Activated CD4-positive, alpha-beta T cell treated with anti-CD3 and anti-CD28 coated beads, Interleukin-2, amount 50 U/mL, for 48 hours (primary cell): ENCODE results near the gene TTLL11.

ENCODE experiments used
- DNase-seq, 2 experiments: peaks; one replicate each; pipeline ENCODE4 v3.0.0-alpha.2; 2020

The TTLL11 gene

DNA sequence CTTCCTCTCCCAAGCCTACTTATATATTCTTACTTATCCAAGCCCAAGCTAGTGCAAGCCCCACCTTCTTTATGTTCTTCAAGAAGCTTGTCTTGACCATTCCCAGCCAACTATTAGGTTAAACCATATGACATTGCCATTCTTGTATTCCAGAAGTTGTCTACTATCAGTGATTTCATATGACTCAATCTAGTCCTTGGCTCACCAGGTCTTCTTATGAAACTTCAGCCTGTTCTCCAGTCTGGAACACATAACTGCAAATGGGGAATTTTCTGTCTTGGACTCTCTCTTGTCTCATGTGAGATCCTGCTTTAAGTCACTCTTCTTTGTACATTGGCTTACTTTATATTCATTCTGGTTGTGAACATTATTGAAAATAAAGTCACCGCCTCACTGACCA, 130.7 kb downstream of the TTLL11 start:
- no peak for DNase-seq

DNA sequence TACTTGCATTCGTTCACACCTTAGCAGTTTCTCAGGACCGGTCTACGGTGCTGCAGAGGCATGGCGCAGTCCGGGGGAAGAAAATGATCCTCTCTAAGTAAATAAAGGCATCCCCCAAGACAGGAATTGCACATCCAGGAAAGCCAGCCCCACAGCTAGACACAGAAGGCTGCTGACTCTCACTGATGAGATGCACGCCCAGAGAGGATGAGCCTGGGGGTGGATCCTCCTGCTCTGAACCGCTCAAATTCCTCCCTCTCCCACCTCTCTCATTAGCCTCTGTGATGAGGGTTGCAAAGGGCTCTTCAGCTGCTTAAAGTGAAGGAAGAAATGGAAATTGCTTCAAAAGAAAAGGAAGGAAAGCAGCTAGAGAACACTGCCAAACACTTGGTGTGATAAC, 132.4 kb downstream of the TTLL11 start:
- DNase-seq: no peak

DNA sequence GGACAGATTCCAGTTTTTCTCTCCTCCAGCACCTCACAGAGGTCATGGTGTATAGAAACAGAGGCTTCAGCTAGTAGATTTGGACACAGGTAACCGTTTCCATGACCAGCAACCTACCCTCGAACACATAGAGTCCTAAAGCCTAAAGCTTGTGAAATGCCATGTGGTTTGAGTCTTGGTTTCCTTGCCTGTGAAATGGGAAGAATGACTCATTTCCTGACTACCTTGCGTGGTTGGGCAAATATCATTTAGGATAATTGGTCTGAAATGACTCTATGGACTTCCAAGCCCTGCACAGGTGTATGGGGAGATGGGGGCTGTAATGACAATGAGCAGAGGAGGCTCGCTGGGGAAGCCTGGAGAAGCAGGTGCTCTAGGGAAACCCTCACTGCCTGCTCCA, 134.6 kb downstream of the TTLL11 start:
- no peak for DNase-seq

DNA sequence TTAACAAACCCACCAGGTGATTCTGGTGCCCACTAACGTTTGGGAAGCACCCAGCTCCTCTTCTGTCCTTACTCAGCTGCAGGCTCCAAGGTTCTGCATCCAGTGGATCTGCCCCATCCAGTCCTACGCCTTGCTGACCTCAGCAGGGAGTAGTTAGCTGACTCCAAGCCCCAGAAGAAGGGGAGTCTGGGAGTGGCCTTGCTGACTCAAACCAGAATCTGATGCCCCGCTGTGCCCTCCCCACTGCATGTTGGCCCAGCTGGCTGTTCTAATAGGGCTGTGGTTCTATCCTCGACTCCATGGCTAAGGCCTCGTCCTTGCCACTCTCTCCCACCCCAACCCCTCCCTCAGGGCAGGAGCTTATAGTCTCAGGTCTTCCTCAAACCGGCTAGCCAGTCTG, 136.3 kb downstream of the TTLL11 start:
- DNase-seq: no peak

DNA sequence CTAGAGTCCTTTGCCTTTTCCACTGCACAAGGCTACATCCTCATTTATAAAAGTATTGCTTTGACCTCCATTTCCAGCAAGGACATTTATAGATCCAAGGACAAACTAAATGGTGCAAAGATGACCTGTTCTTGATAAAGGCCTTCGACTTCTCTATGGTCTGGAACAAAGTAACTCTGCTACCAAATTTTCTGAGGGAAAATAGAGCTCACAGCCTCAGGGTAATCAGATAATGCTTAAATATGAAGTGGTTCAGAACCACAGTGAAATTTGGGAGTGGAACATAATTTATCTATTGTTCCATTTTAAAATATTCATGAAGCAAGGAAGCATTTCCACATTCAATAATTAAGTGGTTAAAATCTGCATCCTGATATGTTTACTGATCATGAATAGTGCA, 137.5 kb downstream of the TTLL11 start:
- DNase-seq: no peak

DNA sequence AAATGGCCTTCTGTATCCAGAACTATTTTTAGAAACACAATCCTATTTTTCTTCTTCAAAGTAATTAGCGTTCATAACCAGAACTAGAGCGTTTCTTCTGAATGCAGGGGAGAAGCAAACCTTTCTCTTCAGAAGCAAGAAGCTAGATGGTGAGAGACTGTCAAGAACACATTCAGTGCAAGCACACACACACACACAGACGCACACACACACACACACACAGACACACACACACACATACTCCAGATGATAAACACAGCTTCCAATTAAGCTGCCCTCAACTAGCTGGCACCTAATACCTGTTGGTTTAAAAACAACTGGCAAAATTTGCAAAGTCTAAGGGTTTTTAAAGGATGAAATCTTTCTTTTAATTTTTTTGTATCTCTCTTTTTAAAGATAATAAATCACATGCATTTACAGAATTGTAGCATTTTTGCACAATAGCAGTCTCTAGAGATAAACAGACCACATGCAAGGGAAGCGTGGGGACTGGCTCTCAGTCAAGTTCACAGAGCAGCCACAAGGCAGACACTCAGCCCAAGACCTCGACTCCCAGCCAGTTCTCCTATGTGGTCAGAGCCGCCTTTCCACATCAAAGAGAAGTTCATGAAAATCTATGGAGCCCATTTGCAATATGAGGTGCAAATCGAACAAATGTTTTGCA, 138.5 kb downstream of the TTLL11 start:
- DNase-seq: no peak

DNA sequence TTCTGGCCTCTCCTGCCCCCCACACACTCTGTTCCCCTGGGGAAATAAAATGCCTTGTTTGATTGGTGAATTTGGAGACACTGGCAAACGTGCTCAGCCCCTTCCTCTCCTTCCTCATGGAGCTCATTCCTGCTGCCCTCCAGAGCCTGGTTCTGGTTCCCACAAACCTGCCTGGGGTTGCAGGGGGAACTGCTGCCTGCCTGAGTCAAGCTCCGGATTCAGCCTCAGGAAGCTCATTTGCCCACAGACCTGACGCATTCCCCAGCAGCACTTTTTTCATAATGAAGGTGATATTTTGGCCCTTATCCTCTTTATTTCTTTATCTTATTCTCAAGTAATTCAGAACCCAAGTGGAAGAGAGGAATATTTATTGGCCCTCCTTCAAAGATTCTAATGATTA, 140.5 kb downstream of the TTLL11 start:
- DNase-seq: no peak

DNA sequence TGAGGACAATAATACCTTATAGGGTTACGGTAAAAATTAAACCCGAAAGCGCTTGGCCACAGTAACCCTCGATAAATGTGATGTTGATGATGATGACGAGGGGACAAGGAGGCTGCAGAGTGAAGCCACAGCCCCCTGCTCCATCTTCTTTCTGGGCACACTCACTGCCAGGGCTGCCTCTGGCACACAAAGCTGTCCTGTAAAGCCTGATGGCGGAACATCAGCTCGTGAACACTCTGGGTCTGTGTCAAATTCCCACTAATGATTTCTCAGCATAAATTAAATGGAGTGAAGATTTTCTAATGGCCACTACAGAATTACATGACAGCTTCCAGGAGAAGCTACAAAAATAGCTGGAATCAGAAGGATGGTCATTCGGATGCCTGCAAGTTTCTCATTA, 142.2 kb downstream of the TTLL11 start:
- DNase-seq: no peak

DNA sequence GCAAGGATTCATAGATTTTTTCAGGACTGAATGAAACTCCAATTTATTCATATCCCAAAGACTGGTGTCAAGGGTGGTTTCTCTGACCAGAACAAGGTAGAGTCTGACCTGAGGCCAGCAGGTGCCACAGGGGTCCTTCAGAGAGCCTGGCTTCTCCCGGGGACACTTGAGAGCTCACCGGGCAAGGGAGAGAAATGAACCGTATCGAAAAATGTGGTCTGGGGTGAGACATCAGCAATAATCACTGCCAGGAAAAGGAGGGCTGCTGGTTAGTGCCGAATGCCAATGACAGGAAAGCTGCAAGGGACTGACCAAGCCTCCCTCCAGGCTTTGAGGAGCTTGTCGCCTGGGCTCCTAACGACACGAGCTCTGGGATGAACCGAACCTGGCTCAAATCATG, 142.7 kb downstream of the TTLL11 start:
- no peak for DNase-seq

DNA sequence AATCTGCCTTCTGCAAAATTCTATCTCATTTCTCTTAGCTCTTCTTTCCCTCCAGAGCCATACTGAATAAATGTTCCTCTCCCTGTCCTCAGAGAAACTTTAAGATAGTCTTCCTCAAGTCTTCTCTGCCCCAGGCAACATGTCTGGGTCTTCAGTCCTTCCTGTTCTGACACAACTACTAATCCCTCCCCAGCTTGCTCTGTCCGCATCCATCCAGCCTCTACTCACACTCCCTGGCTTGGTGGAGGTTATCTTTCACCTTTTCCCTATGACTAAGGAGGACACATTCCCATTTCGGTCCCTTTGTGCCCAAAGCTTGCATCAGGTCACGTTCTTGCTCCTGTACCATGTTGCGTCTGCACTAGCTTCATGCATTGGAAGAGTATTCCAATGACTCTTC, 143.3 kb downstream of the TTLL11 start:
- no peak for DNase-seq

DNA sequence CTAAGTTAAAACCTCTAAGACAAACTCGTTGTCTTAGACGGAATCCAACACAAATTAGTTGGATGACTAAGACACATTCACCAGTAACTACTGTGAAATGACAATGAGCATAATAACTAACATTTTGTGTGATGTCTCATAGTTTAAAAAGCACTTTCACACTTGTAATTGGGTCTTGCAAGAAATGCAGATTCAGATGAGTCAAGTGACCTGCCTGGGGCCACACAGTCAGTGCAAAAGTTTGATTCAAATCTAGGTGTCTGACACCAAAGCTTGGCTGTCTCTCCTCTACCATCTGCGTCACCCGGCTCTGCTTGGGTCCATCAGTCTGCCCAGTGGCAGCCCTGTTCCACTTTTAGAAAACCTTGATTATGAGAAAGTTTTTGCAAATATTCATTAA, 143.7 kb downstream of the TTLL11 start:
- no peak for DNase-seq

DNA sequence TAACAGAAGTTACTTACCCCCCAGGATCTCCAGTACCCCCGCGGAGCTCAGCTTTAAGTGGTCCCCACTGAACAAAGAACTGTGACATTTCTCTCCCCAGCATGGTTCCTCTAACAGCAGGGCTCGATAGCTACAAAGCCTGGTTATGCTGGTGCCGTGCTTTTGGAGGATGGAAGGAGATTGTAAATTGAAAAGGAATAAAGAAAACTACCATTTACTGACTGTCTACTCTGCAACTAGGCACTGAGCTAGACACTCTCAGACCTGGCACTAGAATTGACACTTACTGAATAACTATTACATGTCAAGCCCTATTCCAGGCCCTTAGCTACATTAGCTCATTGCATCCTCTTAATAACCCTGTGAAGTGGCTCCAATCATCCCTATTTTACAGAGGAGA, 145.3 kb downstream of the TTLL11 start:
- DNase-seq: no peak

DNA sequence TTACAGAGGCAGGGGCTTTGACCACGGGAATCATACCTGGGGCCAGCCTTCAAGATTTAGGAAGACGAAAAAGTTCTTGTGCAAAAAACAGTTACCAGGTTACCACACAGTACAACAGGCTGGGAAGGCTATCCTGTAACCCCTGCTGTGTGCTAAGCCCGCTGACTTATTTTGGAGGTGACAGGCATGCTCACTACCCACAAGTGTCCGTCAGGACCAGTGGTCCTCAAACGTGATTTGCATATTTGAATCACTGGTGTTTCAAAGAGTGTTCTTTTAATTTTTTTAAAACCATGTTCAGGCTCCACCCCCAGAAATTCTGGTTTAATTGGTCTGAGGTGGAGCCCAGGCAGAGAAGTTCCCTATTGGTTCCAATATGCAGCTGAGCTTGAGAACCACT, 146.6 kb downstream of the TTLL11 start:
- no peak for DNase-seq

DNA sequence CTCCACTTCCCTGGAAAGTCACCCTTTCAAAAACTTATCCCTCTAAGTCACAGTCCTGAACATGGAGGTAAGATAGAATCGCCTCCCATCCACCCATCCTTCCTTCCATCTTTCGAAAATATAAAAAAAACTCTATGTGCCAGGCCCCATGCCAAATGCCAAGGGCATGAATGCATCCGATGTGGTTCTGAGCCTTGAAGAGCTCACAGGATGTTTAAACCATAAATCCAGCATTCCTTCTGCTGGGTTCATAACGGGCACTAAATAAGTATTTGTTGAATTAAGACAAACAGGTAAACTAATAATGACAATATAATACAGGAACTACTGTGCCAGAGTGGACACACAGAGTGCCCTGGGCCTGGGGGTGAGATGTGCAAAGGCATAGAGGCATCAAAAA, 147.3 kb downstream of the TTLL11 start:
- no peak for DNase-seq

DNA sequence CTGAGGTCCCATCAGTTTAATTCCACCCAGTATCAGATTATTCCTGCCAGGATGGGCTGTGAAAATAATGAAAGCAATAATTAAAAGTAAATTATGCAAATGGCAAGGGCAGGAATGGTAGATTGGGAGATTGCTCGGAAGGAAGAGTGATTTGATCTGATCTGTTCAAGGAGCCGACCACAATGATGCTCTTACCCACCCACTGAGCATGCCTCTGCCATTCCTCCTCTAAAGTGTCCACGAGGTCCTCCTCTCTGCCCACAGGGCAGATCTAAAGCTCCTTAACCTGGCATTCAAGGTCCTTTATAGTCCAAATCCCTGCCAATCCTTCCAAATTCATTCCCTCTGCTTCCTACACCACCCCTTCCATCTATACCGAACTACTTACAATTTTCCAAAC, 147.8 kb downstream of the TTLL11 start:
- no peak for DNase-seq

DNA sequence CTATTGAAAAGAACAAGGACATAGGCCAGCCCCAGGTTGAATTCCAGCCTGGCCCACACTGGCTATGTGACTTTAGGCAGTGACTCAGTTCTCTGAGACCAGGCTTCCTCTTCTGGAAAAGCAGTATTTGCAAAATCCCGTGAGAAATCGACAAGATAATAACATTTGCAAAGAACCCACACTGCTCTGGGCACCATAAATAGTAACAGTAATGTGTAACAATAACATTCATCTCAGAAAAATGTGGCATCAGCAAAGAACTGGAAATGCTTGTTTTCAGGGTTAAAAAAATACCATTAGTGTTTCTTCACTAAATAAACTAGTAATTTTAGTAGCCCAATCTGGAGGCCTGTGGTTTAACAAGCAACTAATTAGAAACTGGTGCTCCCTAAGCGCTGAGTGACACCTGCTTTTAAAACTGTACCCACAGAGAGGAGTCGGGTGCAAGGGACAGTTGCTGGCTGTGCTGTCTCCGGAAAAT, 148.4 kb downstream of the TTLL11 start:
- no peak for DNase-seq

DNA sequence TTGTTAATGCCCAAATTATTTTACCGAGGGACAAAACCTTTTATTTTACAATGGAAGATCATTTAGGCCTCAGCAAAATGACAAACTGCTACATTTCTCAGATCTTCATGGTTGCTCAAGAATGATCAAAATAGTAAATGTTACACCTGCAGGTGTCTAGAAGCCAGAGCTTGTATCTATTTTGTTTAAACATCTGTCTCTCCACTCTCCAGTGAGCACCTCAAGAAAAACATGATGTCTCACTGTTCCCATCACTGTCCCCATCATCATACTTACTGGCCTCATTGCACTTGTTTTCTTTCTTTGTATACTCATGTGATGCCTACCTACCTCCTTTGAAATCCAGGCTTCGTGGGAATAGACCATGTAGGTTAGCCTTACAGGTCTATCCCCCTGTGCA, 149.6 kb downstream of the TTLL11 start:
- no peak for DNase-seq

DNA sequence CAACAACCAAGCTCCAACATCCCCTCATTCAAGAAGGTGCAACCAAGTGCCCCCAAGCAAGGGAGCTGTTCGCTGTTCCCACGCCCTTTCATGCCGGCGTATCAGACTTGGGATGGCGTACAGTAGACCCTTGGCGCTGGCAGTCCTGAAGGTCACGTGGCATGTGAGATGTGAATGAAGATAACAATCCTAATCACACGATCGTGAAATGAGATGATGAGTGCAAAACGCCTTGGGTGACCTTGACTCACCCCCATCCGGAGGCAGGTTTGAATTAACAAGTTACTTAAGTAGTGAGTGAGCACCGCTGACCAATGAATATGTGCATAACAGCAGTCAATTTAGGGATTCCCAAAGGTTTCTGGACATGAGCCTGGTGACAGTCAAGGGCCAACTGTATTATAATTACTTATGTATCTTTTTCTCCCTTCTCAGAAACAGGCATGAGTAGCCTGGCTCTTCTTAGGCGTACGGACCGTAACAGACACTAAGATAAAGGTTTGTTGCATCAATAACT, 150.2 kb downstream of the TTLL11 start:
- DNase-seq: no peak

DNA sequence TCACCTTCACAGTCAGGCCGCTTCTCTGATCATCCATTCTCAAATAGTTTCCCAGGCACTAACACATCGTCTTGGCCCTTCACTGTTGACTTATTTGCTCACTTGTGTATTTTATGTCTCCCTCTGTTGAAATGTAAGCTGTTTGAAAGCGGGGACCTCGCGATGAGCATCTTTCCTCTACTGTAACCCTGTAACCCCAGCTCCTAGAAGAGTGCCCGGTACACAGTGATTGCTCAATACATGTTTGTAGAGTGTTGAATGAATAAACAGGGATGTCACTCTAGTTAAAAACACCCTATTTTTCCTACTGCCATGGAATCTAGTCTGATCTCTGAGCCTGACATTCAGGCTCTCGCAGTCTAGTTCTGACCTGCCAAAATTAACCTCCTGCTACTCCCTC, 150.8 kb downstream of the TTLL11 start:
- no peak for DNase-seq

DNA sequence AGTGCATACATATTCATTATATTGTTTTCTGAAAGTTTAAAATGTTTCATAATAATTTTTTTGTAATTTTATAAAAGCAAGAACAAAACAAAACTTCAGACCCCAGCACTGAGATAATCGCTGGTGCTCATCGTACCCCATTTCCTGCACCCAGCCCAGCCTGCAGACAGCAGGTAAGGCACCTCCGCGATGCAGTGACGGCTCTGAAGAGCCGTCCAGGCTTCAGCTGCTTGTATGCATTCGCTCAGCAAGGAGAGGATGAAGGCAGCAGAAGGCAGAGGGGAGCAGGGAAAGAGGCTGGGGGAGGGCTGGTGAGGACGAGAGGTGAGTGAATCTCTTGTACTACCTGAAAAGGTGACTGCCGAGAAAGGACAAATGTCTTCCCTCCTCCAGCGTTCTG, 153.5 kb downstream of the TTLL11 start:
- no peak for DNase-seq

DNA sequence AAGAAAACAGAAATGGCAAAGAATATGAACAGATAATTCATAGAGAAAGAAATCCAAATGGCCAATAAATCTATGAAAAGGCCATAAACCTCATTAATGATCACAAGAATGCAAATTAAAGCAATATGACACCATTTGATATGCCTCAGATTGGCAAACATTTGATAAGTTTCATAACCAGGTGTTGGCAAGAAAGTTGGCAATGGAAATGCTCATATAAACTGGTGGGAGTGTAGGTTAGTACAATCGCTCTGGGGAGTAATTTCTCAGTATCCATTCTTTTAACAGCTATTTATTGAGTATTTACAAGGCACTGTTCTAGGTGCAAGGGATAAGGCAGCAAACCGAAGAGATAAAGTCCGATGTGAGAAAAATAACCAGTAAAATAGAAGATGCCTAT, 154.5 kb downstream of the TTLL11 start:
- no peak for DNase-seq

DNA sequence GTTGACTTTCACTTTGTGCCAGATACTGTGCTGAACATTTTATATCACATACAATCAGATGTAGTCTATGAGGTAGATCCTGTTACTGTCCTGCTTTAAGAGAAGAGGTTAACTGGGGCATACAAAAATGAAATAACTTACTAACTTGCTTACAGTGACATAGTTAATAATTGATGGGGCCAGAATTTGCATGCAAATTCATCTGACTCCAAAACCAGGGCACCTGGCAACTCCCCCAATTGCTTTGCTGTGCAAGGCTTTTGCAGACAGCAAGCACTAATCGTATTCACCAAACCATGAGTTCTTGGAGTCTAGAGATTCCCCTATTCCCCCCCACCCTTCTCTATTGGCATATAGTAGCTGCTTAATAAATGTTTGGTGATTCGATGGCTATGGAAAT, 155.9 kb downstream of the TTLL11 start:
- DNase-seq: no peak

DNA sequence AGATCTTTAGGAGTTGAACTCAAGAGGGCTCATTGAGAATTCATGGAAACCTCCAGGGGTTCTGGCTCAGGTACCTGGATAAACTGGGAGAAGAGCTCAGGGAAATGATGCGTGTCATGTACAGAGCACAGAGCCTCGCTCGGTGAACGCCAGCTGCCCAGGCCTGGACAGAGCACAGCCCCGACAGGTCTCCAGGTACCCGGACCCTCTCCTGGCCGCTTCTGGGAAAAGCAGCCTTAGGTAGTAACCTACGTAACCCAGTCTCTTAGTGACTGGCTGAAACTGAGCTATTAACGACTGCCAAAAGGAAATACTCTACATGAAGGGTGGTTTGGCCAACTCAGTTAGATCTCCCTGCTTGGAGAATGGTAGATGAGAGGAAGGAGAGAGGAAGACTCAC, 157.4 kb downstream of the TTLL11 start:
- no peak for DNase-seq

DNA sequence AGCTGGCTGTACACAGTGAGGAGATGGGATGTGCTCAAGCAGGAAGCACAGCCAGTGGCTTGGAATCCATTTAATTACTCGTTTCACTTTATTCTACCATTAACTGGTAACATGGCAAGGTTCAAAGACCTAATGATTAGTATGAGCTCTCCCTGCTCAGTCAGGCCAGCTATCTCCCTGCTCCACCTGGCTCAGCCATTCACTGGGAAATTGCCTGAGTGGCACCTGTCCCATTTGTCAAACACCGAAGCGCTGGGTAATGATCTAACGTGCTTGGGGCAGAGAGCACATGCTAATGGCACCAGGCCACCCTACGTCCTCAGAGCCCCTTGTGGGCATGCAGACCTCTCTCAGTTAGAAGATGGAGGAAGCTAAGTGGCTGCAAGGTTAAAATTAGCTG, 162.2 kb downstream of the TTLL11 start:
- DNase-seq: no peak
